Upper lobe of left lung (tissue), 6 donors: Measurements from ENCODE around the gene CARD19. TPM values are rescaled to one million over a fixed set of nuclear protein-coding genes. Genes with fewer than 3 reads are reported as not detected.
A peak's percentile ranks its signal among the peaks of the same experiment; 100 is the strongest.

Experiments used
- ATAC-seq, 2 donors: fragments of 200-7000 bp; cut with Tn5 transposase; one replicate each; pipeline ENCODE4 v1.9.1; 2022; ENCODE audit warnings: mild to moderate bottlenecking in 2 of 2, moderate library complexity in 2 of 2; ENCODE audit not compliant: low FRiP score in 2 of 2
- DNase-seq, 2 donors: peaks; one replicate each; pipeline ENCODE4 v3.0.0-alpha.2; 2019 to 2020
- H3K27ac ChIP-seq, 4 donors: fragments of 200-600 bp; sonication (generic); one replicate each; pipeline ENCODE4 v1.5.1; 2016 to 2019
- H3K27me3 ChIP-seq, 4 donors: fragments of 200-600 bp; sonication (generic); one replicate each; pipeline ENCODE4 v1.5.1; 2017 to 2019
- H3K36me3 ChIP-seq, 4 donors: fragments of 200-600 bp; sonication (generic); one replicate each; pipeline ENCODE4 v1.5.1; 2016 to 2019
- H3K4me1 ChIP-seq, 4 donors: fragments of 200-600 bp; sonication (generic); one replicate each; pipeline ENCODE4 v1.5.1; 2018 to 2019
- H3K4me3 ChIP-seq, 4 donors: fragments of 200-600 bp; sonication (generic); one replicate each; pipeline ENCODE4 v1.5.1; 2017 to 2019; ENCODE audit warnings: mild to moderate bottlenecking in 2 of 4, moderate library complexity in 1 of 4
- H3K9me3 ChIP-seq, 4 donors: fragments of 200-600 bp; sonication (generic); one replicate each; pipeline ENCODE4 v1.5.1; 2018 to 2019
- CTCF ChIP-seq, 6 experiments: fragments of 450-650 bp in 4 of 6; fragments of 200-600 bp in 2 of 6; sonication (generic) in 2 of 6; IDR thresholded peaks; one replicate each; pipeline ENCODE4 v1.5.1; 2016 to 2019; ENCODE audit warnings: antibody characterized with exemption in 6 of 6
- EP300 ChIP-seq, 4 donors: sonication (generic); formaldehyde crosslinking; IDR thresholded peaks; one replicate each; pipeline ENCODE4 v1.5.1; 2017; ENCODE audit warnings: antibody characterized with exemption in 4 of 4, control low read depth in 2 of 4
- POLR2A ChIP-seq, 4 donors: fragments of 450-650 bp; IDR thresholded peaks; one replicate each; pipeline ENCODE4 v1.5.1; 2016 to 2017; ENCODE audit warnings: antibody characterized with exemption in 4 of 4, mild to moderate bottlenecking in 2 of 4
- POLR2AphosphoS5 ChIP-seq, 2 donors: sonication (generic); formaldehyde crosslinking; IDR thresholded peaks; one replicate each; pipeline ENCODE4 v1.5.1; 2017; ENCODE audit warnings: antibody characterized with exemption in 2 of 2
- WGBS, 2 donors: methylation state at CpG; one replicate each; pipeline ENCODE4 v1.1.5; 2017 to 2018; 5-methylcytosine and 5-hydroxymethylcytosine counted together
- total RNA-seq, 6 donors: library from RNA; depleted of rRNA in 4 of 6; stranded (reverse); fragments of >200 nt in 4 of 6; gene quantifications; one replicate each; pipeline versions ENCODE4 v1.1.0 to v1.2.1, GENCODE V29; 2016 to 2021
- donor health status: DM: no; HTN: no; CAD: no; lungs with moderate emphysema.
- donor health status: DM: no; HTN: yes; CAD: no; lungs with severe emphysema.

Gene CARD19
- total RNA-seq, 6 donors from 2014 or later = 34.7 to 92.3 (median 41.7) TPM

- ATAC-seq (peak; percentile 39 to 51), DNase-seq (peak in 1 of 2 donors; percentile 75)
- Histone ChIP-seq H3K36me3 (no peaks in the 10 kb centered on the region), H3K27me3 (no peaks in the 10 kb centered on the region), H3K4me1 (no peaks in the 10 kb centered on the region), H3K9me3 (no peaks in the 10 kb centered on the region), H3K27ac (no peak overlapping the region), H3K4me3 (no peak overlapping the region)
- WGBS, 2 donors = 81 to 84% methylated on average over 14 of the region's 14 CpGs
- peak; percentile 25 to 49 (median 40) for TF ChIP-seq CTCF (IDR thresholded peaks at IDR 0.05)
- no peak for TF ChIP-seq POLR2AphosphoS5 (IDR thresholded peaks at IDR 0.05)
- no peak for TF ChIP-seq POLR2A (IDR thresholded peaks at IDR 0.05)
- TF ChIP-seq EP300 (IDR thresholded peaks at IDR 0.05) = no peak
Measured at GRCh38 chr9:93154293-93154903, 58.4 kb downstream of the CARD19 start.

- no peaks in the 10 kb centered on the region for H3K9me3 ChIP-seq
- DNase-seq = peak in 1 of 2 donors; percentile 58
- H3K27ac ChIP-seq = no peak overlapping the region
- no peaks in the 10 kb centered on the region for H3K36me3 ChIP-seq
- H3K27me3 ChIP-seq = no peaks in the 10 kb centered on the region
- TF ChIP-seq CTCF (IDR thresholded peaks at IDR 0.05) = no peak
- TF ChIP-seq EP300 (IDR thresholded peaks at IDR 0.05) = no peak
- TF ChIP-seq POLR2A (IDR thresholded peaks at IDR 0.05) = no peak
- TF ChIP-seq POLR2AphosphoS5 (IDR thresholded peaks at IDR 0.05) = no peak
- peaks cover 0 to 7% (median 3%) of the 10 kb centered on the region in 4 donors for H3K4me1 ChIP-seq
- no peak for ATAC-seq
- 70 to 87% methylated on average over 15 to 16 of the region's 16 CpGs for WGBS, 2 donors
- H3K4me3 ChIP-seq = no peak overlapping the region
Measured at GRCh38 chr9:93155716-93156474, 59.9 kb downstream of the CARD19 start.

GRCh38 chr9:93156475-93157008 lies 60.5 kb downstream of the CARD19 start:
- 66 to 81% methylated on average over 4 to 11 of the region's 11 CpGs for WGBS, 2 donors
- peaks cover 0 to 7% (median 3%) of the 10 kb centered on the region in 4 donors for H3K4me1 ChIP-seq
- ATAC-seq (no peak), DNase-seq (no peak)
- H3K27me3 ChIP-seq = no peaks in the 10 kb centered on the region
- no peak overlapping the region for H3K4me3 ChIP-seq
- H3K36me3 ChIP-seq = no peaks in the 10 kb centered on the region
- H3K27ac ChIP-seq = no peak overlapping the region
- H3K9me3 ChIP-seq = no peaks in the 10 kb centered on the region
- no peak for TF ChIP-seq EP300 (IDR thresholded peaks at IDR 0.05)
- no peak for TF ChIP-seq POLR2AphosphoS5 (IDR thresholded peaks at IDR 0.05)
- no peak for TF ChIP-seq POLR2A (IDR thresholded peaks at IDR 0.05)
- TF ChIP-seq CTCF (IDR thresholded peaks at IDR 0.05) = no peak

- peak; percentile 93 to 96 for ATAC-seq
- WGBS, 2 donors = 19 to 21% methylated on average over 19 of the region's 19 CpGs
- Histone ChIP-seq H3K4me1 (peaks cover 0 to 7% (median 3%) of the 10 kb centered on the region in 4 donors), H3K36me3 (no peaks in the 10 kb centered on the region), H3K27me3 (no peaks in the 10 kb centered on the region), H3K27ac (no peak overlapping the region), H3K9me3 (no peaks in the 10 kb centered on the region), H3K4me3 (no peak overlapping the region)
- peak; percentile 91 to 97 for DNase-seq
- TF ChIP-seq POLR2A (IDR thresholded peaks at IDR 0.05) (no peak), CTCF (IDR thresholded peaks at IDR 0.05) (peak; percentile 96 to 98 (median 96))
Measured at GRCh38 chr9:93159601-93160471, 63.8 kb downstream of the CARD19 start.
